ENCODE data around the gene TDRD3.

The TDRD3 gene

GRCh38 chr13:60538566-60538965 lies 141.5 kb downstream of the TDRD3 start:
- Histone ChIP-seq H3K9me3 (no peaks in the 10 kb centered on the region), H3K4me1 (no peaks in the 10 kb centered on the region), H3K4me3 (ENCODE audit: low read depth, low read length) (no peak overlapping the region), H3K36me3 (no peaks in the 10 kb centered on the region), H3K27me3 (no peaks in the 10 kb centered on the region)
- DNase-seq: no peak
- TF ChIP-seq CTCF (IDR thresholded peaks at IDR 0.05; ENCODE audit: low read depth, low read length): no peak

DNA sequence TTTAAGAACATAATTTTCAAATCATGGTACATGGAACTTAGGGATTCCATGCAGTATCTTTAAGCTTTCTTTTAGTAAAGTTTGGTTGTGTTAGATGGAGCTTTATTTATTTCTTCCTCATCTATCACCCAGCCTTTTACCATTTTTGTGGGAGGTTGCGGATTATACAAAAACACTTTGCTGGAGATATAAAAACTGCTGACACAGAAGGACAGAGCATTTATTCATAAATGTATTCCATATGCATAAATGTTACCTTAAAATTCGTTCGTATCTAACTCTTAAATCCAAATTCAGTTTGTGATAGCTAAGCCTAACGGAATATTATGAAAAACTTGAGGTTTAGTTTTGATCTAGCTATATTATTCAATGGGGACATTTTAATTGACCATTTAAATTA lies 143.3 kb downstream of the TDRD3 start:
- Histone ChIP-seq H3K4me3 (ENCODE audit: low read depth, low read length) (no peak overlapping the region), H3K9me3 (no peaks in the 10 kb centered on the region), H3K36me3 (no peaks in the 10 kb centered on the region), H3K4me1 (no peaks in the 10 kb centered on the region), H3K27me3 (no peaks in the 10 kb centered on the region)
- DNase-seq: no peak
- TF ChIP-seq CTCF (IDR thresholded peaks at IDR 0.05; ENCODE audit: low read depth, low read length): no peak

DNA sequence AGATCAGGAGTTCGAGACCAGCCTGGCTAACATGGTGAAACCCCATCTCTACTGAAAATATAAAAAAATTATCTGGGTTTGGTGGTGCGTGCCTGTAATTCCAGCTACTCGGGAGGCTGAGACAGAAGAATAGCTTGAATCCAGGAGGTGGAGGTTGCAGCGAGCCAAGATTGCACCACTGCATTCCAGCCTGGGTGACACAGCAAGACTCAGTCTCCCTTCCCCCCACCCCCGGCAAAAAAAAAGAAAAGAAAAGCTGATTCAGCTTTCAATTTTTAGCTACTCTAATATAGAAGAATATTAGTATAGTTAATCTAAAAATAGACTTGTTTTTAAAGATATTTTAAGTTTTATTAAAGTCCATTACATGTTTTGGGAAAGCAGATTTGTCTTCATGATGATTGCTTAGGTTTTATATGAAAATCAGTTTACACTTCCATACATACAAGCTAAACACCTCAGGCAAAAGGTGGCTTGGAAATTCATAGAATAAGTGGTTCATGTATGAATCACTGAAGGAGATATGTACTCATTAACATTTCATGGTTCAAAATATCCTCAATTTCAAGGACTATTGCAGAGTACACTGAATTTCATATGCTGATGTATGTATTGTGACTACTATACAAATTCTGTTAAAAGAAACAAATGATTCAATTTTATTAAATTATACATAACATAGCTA lies 165.2 kb downstream of the TDRD3 start:
- Histone ChIP-seq H3K4me3 (ENCODE audit: low read depth, low read length) (no peak overlapping the region), H3K36me3 (no peaks in the 10 kb centered on the region), H3K27me3 (no peaks in the 10 kb centered on the region), H3K9me3 (no peaks in the 10 kb centered on the region), H3K4me1 (no peaks in the 10 kb centered on the region)
- DNase-seq: no peak
- no peak for TF ChIP-seq CTCF (IDR thresholded peaks at IDR 0.05; ENCODE audit: low read depth, low read length)

- Histone ChIP-seq H3K36me3 (peaks cover 5% of the 10 kb centered on the region; the same call in 1 of the 2 replicates), H3K4me1 (no peaks in the 10 kb centered on the region)
- no peak for DNase-seq
Measured at GRCh38 chr13:60571571-60571970, 174.6 kb downstream of the TDRD3 start.

GRCh38 chr13:60572003-60572798 lies 175.2 kb downstream of the TDRD3 start:
- no peak for TF ChIP-seq CTCF (IDR thresholded peaks at IDR 0.05; ENCODE audit: low read depth, low read length)
- H3K4me3 ChIP-seq (ENCODE audit: low read depth, low read length): no peak overlapping the region
- DNase-seq: no peak

More at GRCh38 chr13:60571571-60571970, 174.6 kb downstream of the TDRD3 start:
- Histone ChIP-seq H3K4me3 (ENCODE audit: low read depth, low read length) (no peak overlapping the region), H3K9me3 (no peaks in the 10 kb centered on the region), H3K27me3 (no peaks in the 10 kb centered on the region)
- TF ChIP-seq CTCF (IDR thresholded peaks at IDR 0.05; ENCODE audit: low read depth, low read length): no peak

DNA sequence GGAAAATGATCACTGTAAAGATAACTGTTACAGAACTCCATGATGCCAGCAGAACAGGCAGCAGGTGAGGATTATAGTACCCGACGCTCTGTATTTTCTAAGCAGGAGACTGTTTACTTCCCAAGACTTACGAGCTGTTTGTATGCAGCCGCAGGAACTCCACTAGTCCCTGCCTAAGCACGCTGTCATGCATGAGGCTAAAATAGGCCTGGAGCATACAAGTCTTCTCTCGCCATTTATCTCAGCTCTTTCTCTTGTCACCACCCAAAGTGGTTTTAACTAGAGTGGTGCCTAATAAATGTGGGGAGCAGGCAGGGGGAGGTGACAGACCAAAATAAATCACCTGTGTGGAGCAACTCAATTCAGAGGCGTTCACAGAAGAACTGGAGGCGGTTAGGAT lies 175.8 kb downstream of the TDRD3 start:
- H3K27me3 ChIP-seq: no peaks in the 10 kb centered on the region
- H3K9me3 ChIP-seq: no peaks in the 10 kb centered on the region
- peaks cover 5% of the 10 kb centered on the region; the same call in 1 of the 2 replicates for H3K36me3 ChIP-seq
- H3K4me3 ChIP-seq (ENCODE audit: low read depth, low read length): no peak overlapping the region
- no peaks in the 10 kb centered on the region for H3K4me1 ChIP-seq
- no peak for TF ChIP-seq CTCF (IDR thresholded peaks at IDR 0.05; ENCODE audit: low read depth, low read length)
- no peak for DNase-seq

More at GRCh38 chr13:60572003-60572798, 175.2 kb downstream of the TDRD3 start:
- no peaks in the 10 kb centered on the region for H3K27me3 ChIP-seq
- H3K4me1 ChIP-seq: no peaks in the 10 kb centered on the region
- peaks cover 5% of the 10 kb centered on the region; the same call in 1 of the 2 replicates for H3K36me3 ChIP-seq
- H3K9me3 ChIP-seq: no peaks in the 10 kb centered on the region

Data from BE2C (cell line).